ENCODE results near the gene DENND1A. TPM values are rescaled to one million over a fixed set of nuclear protein-coding genes. Genes with fewer than 3 reads are reported as not detected.

Gene DENND1A
- total RNA-seq, 1 experiment from 2014 or later, result 7.2 TPM

- Histone ChIP-seq H3K27ac (no peak overlapping the region), H3K27me3 (replicated peaks) (no peaks in the 10 kb centered on the region), H3K36me3 (no peaks in the 10 kb centered on the region), H3K4me1 (replicated peaks) (peaks cover 8% of the 10 kb centered on the region), H3K4me3 (no peak overlapping the region), H3K9me3 (replicated peaks) (no peaks in the 10 kb centered on the region)
- no peak for DNase-seq (ENCODE audit: low read depth in 1 of 2, low spot score in 2 of 2)
These were observed 216.6 kb downstream of the DENND1A start for GRCh38 chr9:123713282-123713681.

GRCh38 chr9:123712399-123712798 is 217.5 kb downstream of the DENND1A start:
- Histone ChIP-seq H3K27me3 (replicated peaks) (no peaks in the 10 kb centered on the region), H3K27ac (no peak overlapping the region), H3K4me1 (replicated peaks) (peaks cover 8% of the 10 kb centered on the region), H3K9me3 (replicated peaks) (no peaks in the 10 kb centered on the region), H3K36me3 (no peaks in the 10 kb centered on the region), H3K4me3 (no peak overlapping the region)
- DNase-seq (ENCODE audit: low read depth in 1 of 2, low spot score in 2 of 2), result no peak

GRCh38 chr9:123710299-123710698 is 219.6 kb downstream of the DENND1A start:
- H3K9me3 ChIP-seq (replicated peaks), result no peaks in the 10 kb centered on the region
- peak; percentile 45 to 68 for DNase-seq (ENCODE audit: low read depth in 1 of 2, low spot score in 2 of 2)
- H3K27me3 ChIP-seq (replicated peaks), result no peaks in the 10 kb centered on the region
- peaks cover 8% of the 10 kb centered on the region for H3K4me1 ChIP-seq (replicated peaks)
- no peak overlapping the region for H3K27ac ChIP-seq
- H3K36me3 ChIP-seq, result no peaks in the 10 kb centered on the region
- no peak overlapping the region for H3K4me3 ChIP-seq

- Histone ChIP-seq H3K27ac (no peak overlapping the region), H3K4me3 (no peak overlapping the region), H3K4me1 (replicated peaks) (no peaks in the 10 kb centered on the region), H3K36me3 (no peaks in the 10 kb centered on the region), H3K9me3 (replicated peaks) (no peaks in the 10 kb centered on the region), H3K27me3 (replicated peaks) (no peaks in the 10 kb centered on the region)
- no peak for DNase-seq (ENCODE audit: low read depth in 1 of 2, low spot score in 2 of 2)
These were observed 227.4 kb downstream of the DENND1A start for GRCh38 chr9:123702483-123702882.

GRCh38 chr9:123697686-123698085 is 232.2 kb downstream of the DENND1A start:
- no peaks in the 10 kb centered on the region for H3K9me3 ChIP-seq (replicated peaks)
- H3K27me3 ChIP-seq (replicated peaks), result no peaks in the 10 kb centered on the region
- H3K4me1 ChIP-seq (replicated peaks), result no peaks in the 10 kb centered on the region

GRCh38 chr9:123696476-123696875 is 233.4 kb downstream of the DENND1A start:
- no peak overlapping the region for H3K27ac ChIP-seq
- H3K36me3 ChIP-seq, result no peaks in the 10 kb centered on the region
- H3K27me3 ChIP-seq (replicated peaks), result no peaks in the 10 kb centered on the region
- no peaks in the 10 kb centered on the region for H3K9me3 ChIP-seq (replicated peaks)
- no peak overlapping the region for H3K4me3 ChIP-seq
- no peaks in the 10 kb centered on the region for H3K4me1 ChIP-seq (replicated peaks)
- DNase-seq (ENCODE audit: low read depth in 1 of 2, low spot score in 2 of 2), result no peak

More at GRCh38 chr9:123697686-123698085, 232.2 kb downstream of the DENND1A start:
- H3K4me3 ChIP-seq, result no peak overlapping the region
- no peak overlapping the region for H3K27ac ChIP-seq
- DNase-seq (ENCODE audit: low read depth in 1 of 2, low spot score in 2 of 2), result no peak
- H3K36me3 ChIP-seq, result no peaks in the 10 kb centered on the region

- H3K27me3 ChIP-seq (replicated peaks), result no peaks in the 10 kb centered on the region
- no peak overlapping the region for H3K4me3 ChIP-seq
- no peak for DNase-seq (ENCODE audit: low read depth in 1 of 2, low spot score in 2 of 2)
- H3K27ac ChIP-seq, result no peak overlapping the region
- H3K4me1 ChIP-seq (replicated peaks), result no peaks in the 10 kb centered on the region
- no peaks in the 10 kb centered on the region for H3K36me3 ChIP-seq
- H3K9me3 ChIP-seq (replicated peaks), result no peaks in the 10 kb centered on the region
These were observed 234.5 kb downstream of the DENND1A start for GRCh38 chr9:123695386-123695785.

- Histone ChIP-seq H3K4me1 (replicated peaks) (no peaks in the 10 kb centered on the region), H3K36me3 (no peaks in the 10 kb centered on the region), H3K9me3 (replicated peaks) (no peaks in the 10 kb centered on the region), H3K27ac (no peak overlapping the region), H3K4me3 (no peak overlapping the region), H3K27me3 (replicated peaks) (no peaks in the 10 kb centered on the region)
- DNase-seq (ENCODE audit: low read depth in 1 of 2, low spot score in 2 of 2), result no peak
These were observed 238.1 kb downstream of the DENND1A start for GRCh38 chr9:123691765-123692303.

GRCh38 chr9:123689701-123690428 is 240.1 kb downstream of the DENND1A start:
- H3K36me3 ChIP-seq, result no peaks in the 10 kb centered on the region
- H3K9me3 ChIP-seq (replicated peaks), result no peaks in the 10 kb centered on the region
- DNase-seq (ENCODE audit: low read depth in 1 of 2, low spot score in 2 of 2), result no peak
- H3K27me3 ChIP-seq (replicated peaks), result no peaks in the 10 kb centered on the region
- H3K27ac ChIP-seq, result no peak overlapping the region
- no peaks in the 10 kb centered on the region for H3K4me1 ChIP-seq (replicated peaks)
- H3K4me3 ChIP-seq, result no peak overlapping the region

- no peak for DNase-seq (ENCODE audit: low read depth in 1 of 2, low spot score in 2 of 2)
- Histone ChIP-seq H3K36me3 (no peaks in the 10 kb centered on the region), H3K27ac (no peak overlapping the region), H3K4me1 (replicated peaks) (no peaks in the 10 kb centered on the region), H3K9me3 (replicated peaks) (no peaks in the 10 kb centered on the region), H3K4me3 (no peak overlapping the region), H3K27me3 (replicated peaks) (no peaks in the 10 kb centered on the region)
These were observed 242.6 kb downstream of the DENND1A start for GRCh38 chr9:123687246-123687751.

- no peak overlapping the region for H3K27ac ChIP-seq
- no peaks in the 10 kb centered on the region for H3K4me1 ChIP-seq (replicated peaks)
- H3K9me3 ChIP-seq (replicated peaks), result no peaks in the 10 kb centered on the region
- H3K27me3 ChIP-seq (replicated peaks), result no peaks in the 10 kb centered on the region
- H3K36me3 ChIP-seq, result no peaks in the 10 kb centered on the region
- no peak for DNase-seq (ENCODE audit: low read depth in 1 of 2, low spot score in 2 of 2)
- H3K4me3 ChIP-seq, result no peak overlapping the region
These were observed 243.1 kb downstream of the DENND1A start for GRCh38 chr9:123686829-123687192.

GRCh38 chr9:123686131-123686828 is 243.6 kb downstream of the DENND1A start:
- Histone ChIP-seq H3K4me3 (no peak overlapping the region), H3K36me3 (no peaks in the 10 kb centered on the region), H3K9me3 (replicated peaks) (no peaks in the 10 kb centered on the region), H3K27ac (no peak overlapping the region), H3K4me1 (replicated peaks) (no peaks in the 10 kb centered on the region), H3K27me3 (replicated peaks) (no peaks in the 10 kb centered on the region)
- DNase-seq (ENCODE audit: low read depth in 1 of 2, low spot score in 2 of 2), result no peak

- Histone ChIP-seq H3K27me3 (replicated peaks) (no peaks in the 10 kb centered on the region), H3K4me3 (no peak overlapping the region), H3K9me3 (replicated peaks) (no peaks in the 10 kb centered on the region), H3K27ac (no peak overlapping the region), H3K36me3 (no peaks in the 10 kb centered on the region), H3K4me1 (replicated peaks) (no peaks in the 10 kb centered on the region)
- no peak for DNase-seq (ENCODE audit: low read depth in 1 of 2, low spot score in 2 of 2)
These were observed 244.3 kb downstream of the DENND1A start for GRCh38 chr9:123685489-123686083.
